Epithelial cell of esophagus (primary cell): Measurements from ENCODE around the gene MAP3K10.

ENCODE experiments used
- DNase-seq: peaks from one replicate; pipeline ENCODE4 v3.0.0; 2010; ENCODE audit warnings: low read depth
- H3K4me3 ChIP-seq: 2 replicates; pipeline ENCODE4 v1.5.1; 2011; ENCODE audit warnings: mild to moderate bottlenecking, low read length, control low read depth
- CTCF ChIP-seq: IDR thresholded peaks from 2 replicates; pipeline ENCODE4 v1.5.1; 2011; ENCODE audit warnings: low read depth, mild to moderate bottlenecking, low read length, control low read depth, inconsistent platforms; ENCODE audit not compliant: insufficient read depth; ENCODE audit errors: missing control alignments

MAP3K10 gene

GRCh38 chr19:40147693-40148347 is 43.4 kb upstream of the MAP3K10 start:
- DNase-seq, result peak; percentile 82
- TF ChIP-seq CTCF, result no peak
- H3K4me3 ChIP-seq, result no peak overlapping the region

GRCh38 chr19:40149501-40149900 is 41.7 kb upstream of the MAP3K10 start:
- no peak overlapping the region for H3K4me3 ChIP-seq
- no peak for TF ChIP-seq CTCF
- DNase-seq, result no peak

GRCh38 chr19:40150170-40150569 is 41.1 kb upstream of the MAP3K10 start:
- DNase-seq, result no peak
- no peak overlapping the region for H3K4me3 ChIP-seq
- TF ChIP-seq CTCF, result no peak

GRCh38 chr19:40154121-40154680 is 37.0 kb upstream of the MAP3K10 start:
- no peak for DNase-seq
- no peak for TF ChIP-seq CTCF
- H3K4me3 ChIP-seq, result no peak overlapping the region

- no peak overlapping the region for H3K4me3 ChIP-seq
- TF ChIP-seq CTCF, result no peak
- DNase-seq, result peak; percentile 21
Observed at GRCh38 chr19:40155749-40156265, 35.4 kb upstream of the MAP3K10 start.

- no peak overlapping the region for H3K4me3 ChIP-seq
- TF ChIP-seq CTCF, result no peak
- DNase-seq, result no peak
Observed at GRCh38 chr19:40157059-40157458, 34.2 kb upstream of the MAP3K10 start.

- DNase-seq, result no peak
- no peak overlapping the region for H3K4me3 ChIP-seq
- TF ChIP-seq CTCF, result no peak
Observed at GRCh38 chr19:40159744-40160143, 31.5 kb upstream of the MAP3K10 start.
